Natural killer cell (primary cell): ENCODE results near the gene SEC31B. TPM values are rescaled to one million over a fixed set of nuclear protein-coding genes. Genes with fewer than 3 reads are reported as not detected.

Source experiments
- ATAC-seq, 3 donors: fragments of 150-1000 bp in 2 of 3; fragments of 200-7000 bp in 1 of 3; cut with Tn5 transposase; 1 replicate in 1 of 3; 2 replicates in 2 of 3; pipeline ENCODE4 v1.10.0; 2021; ENCODE audit warnings: mild to moderate bottlenecking in 2 of 3, moderate library complexity in 2 of 3
- DNase-seq, 2 donors: peaks; one replicate each; pipeline versions ENCODE4 v3.0.0 to v3.0.0-alpha.2; 2013 to 2021; ENCODE audit warnings: mixed read lengths in 1 of 2
- H3K27ac ChIP-seq: one replicate; pipeline ENCODE4 v1.5.1; 2013; ENCODE audit warnings: mild to moderate bottlenecking, low read length
- H3K27me3 ChIP-seq: one replicate; pipeline ENCODE4 v1.6.1; 2013; ENCODE audit warnings: low read length; ENCODE audit not compliant: control insufficient read depth, insufficient read depth
- H3K36me3 ChIP-seq: one replicate; pipeline ENCODE4 v1.6.1; 2013; ENCODE audit warnings: low read length; ENCODE audit not compliant: control insufficient read depth, insufficient read depth
- H3K4me1 ChIP-seq: one replicate; pipeline ENCODE4 v1.6.1; 2013; ENCODE audit warnings: low read length; ENCODE audit not compliant: control insufficient read depth, insufficient read depth
- H3K4me3 ChIP-seq: one replicate; pipeline ENCODE4 v1.5.1; 2013; ENCODE audit warnings: low read length
- H3K9me3 ChIP-seq: one replicate; pipeline ENCODE4 v1.6.1; 2013; ENCODE audit warnings: low read length; ENCODE audit not compliant: control insufficient read depth, insufficient read depth
- H3K27ac Mint-ChIP-seq, 2 donors: one replicate each; pipeline ENCODE4 v1.8.0; 2022; ENCODE audit warnings: mild to moderate bottlenecking in 2 of 2, mixed read lengths in 2 of 2, moderate library complexity in 1 of 2
- H3K27me3 Mint-ChIP-seq, 2 donors: one replicate each; pipeline ENCODE4 v1.8.0; 2022; ENCODE audit warnings: low read depth in 2 of 2, mixed read lengths in 2 of 2
- H3K36me3 Mint-ChIP-seq: one replicate; pipeline ENCODE4 v1.8.0; 2022; ENCODE audit warnings: mixed read lengths
- H3K4me1 Mint-ChIP-seq, 2 donors: one replicate each; pipeline ENCODE4 v1.8.0; 2022; ENCODE audit warnings: mixed read lengths in 2 of 2
- H3K4me3 Mint-ChIP-seq: one replicate; pipeline ENCODE4 v1.8.0; 2022; ENCODE audit warnings: mild to moderate bottlenecking, moderate library complexity, mixed read lengths
- H3K9me3 Mint-ChIP-seq, 2 donors: one replicate each; pipeline ENCODE4 v1.8.0; 2022; ENCODE audit warnings: mixed read lengths in 2 of 2
- CTCF ChIP-seq: fragments of 200-600 bp; IDR thresholded peaks from one replicate; pipeline ENCODE4 v1.8.0; 2022; ENCODE audit warnings: antibody characterized with exemption
- WGBS: methylation state at CpG from one replicate; pipeline ENCODE4 v1.1.7; 2013; ENCODE audit warnings: missing lambda C conversion rate; ENCODE audit not compliant: insufficient coverage; 5-methylcytosine and 5-hydroxymethylcytosine counted together
- intact Hi-C: fragments of 100-400 bp; cut with micrococcal nuclease; formaldehyde crosslinking; loops from one replicate; pipeline ENCODE4 v1.14.2; 2022
- total RNA-seq, 4 donors: library from RNA; stranded (reverse); fragments of 120-200 nt in 1 of 4; gene quantifications; one replicate each; pipeline versions ENCODE4 v1.2.3 to v1.2.4, GENCODE V29; 2013 to 2022

SEC31B gene
- total RNA-seq, 3 donors from 2014 or later (not counting 1 experiment from before 2014, with no cell fraction given), result 32.6 to 38.6 (median 38.1) TPM

- WGBS, result 89% methylated on average over 3 of the region's 5 CpGs
- no peak for TF ChIP-seq CTCF
- Mint-ChIP-seq H3K27me3 (no peaks in the 10 kb centered on the region), H3K4me3 (no peak overlapping the region), H3K27ac (no peak overlapping the region), H3K36me3 (peaks cover 34% of the 10 kb centered on the region), H3K4me1 (no peaks in the 10 kb centered on the region), H3K9me3 (no peaks in the 10 kb centered on the region)
- H3K9me3 ChIP-seq, result no peaks in the 10 kb centered on the region
- no peak overlapping the region for H3K27ac ChIP-seq
- no peaks in the 10 kb centered on the region for H3K4me1 ChIP-seq
- no peak for DNase-seq
- no peaks in the 10 kb centered on the region for H3K27me3 ChIP-seq
- intact Hi-C loops, result no loop called here
- peaks cover 75% of the 10 kb centered on the region for H3K36me3 ChIP-seq
- ATAC-seq, result no peak
- no peak overlapping the region for H3K4me3 ChIP-seq
Observed at GRCh38 chr10:100544950-100545349, 25.3 kb upstream of the SEC31B start.

- H3K9me3 ChIP-seq, result no peaks in the 10 kb centered on the region
- ATAC-seq, result no peak
- Mint-ChIP-seq H3K4me1 (peaks cover 0 to 13% of the 10 kb centered on the region in 2 donors), H3K27me3 (no peaks in the 10 kb centered on the region), H3K27ac (no peak overlapping the region), H3K9me3 (no peaks in the 10 kb centered on the region), H3K36me3 (no peaks in the 10 kb centered on the region), H3K4me3 (peak overlapping the region; percentile 66)
- no peak for DNase-seq
- H3K27me3 ChIP-seq, result no peaks in the 10 kb centered on the region
- 96% methylated on average over 4 of the region's 4 CpGs for WGBS
- intact Hi-C loops, result loop anchor here (5.0 kb wide), 1 partner anchor 165 kb away; no protein-coding TSS in a partner anchor
- no peak for TF ChIP-seq CTCF
- no peak overlapping the region for H3K27ac ChIP-seq
- H3K4me1 ChIP-seq, result peaks cover 14% of the 10 kb centered on the region
- no peak overlapping the region for H3K4me3 ChIP-seq
- peaks cover 24% of the 10 kb centered on the region for H3K36me3 ChIP-seq
Observed at GRCh38 chr10:100537475-100537874, 17.8 kb upstream of the SEC31B start.

GRCh38 chr10:100535715-100536353, 16.2 kb upstream of the SEC31B start, which contains the start of gene HIF1AN:
Gene HIF1AN, plus strand, starts transcription at chr10:100535943. Its CDS starts 16 bp downstream, at chr10:100535959.
- H3K27me3 ChIP-seq, result no peaks in the 10 kb centered on the region
- no peaks in the 10 kb centered on the region for H3K27me3 Mint-ChIP-seq
- H3K4me3 ChIP-seq, result peak within 1 kb of the TSS; percentile 76
- peak; percentile 96 to 100 (median 98) for ATAC-seq
- no peaks in the 10 kb centered on the region for H3K36me3 Mint-ChIP-seq
- TF ChIP-seq CTCF, result peak; percentile 84
- intact Hi-C loops, result loop anchor here (5.0 kb wide), 1 partner anchor 164 kb away; no protein-coding TSS in a partner anchor
- peaks cover 17% of the 10 kb centered on the region for H3K4me1 ChIP-seq
- peak within 1 kb of the TSS; percentile 40 for H3K4me3 Mint-ChIP-seq
- H3K9me3 Mint-ChIP-seq, result no peaks in the 10 kb centered on the region
- H3K27ac ChIP-seq, result peak within 1 kb of the TSS; percentile 68
- no peak within 1 kb of the TSS for H3K27ac Mint-ChIP-seq
- peak; percentile 82 to 97 for DNase-seq
- WGBS, result under 1% methylated on average over 35 of the region's 35 CpGs
- no peaks in the 10 kb centered on the region for H3K9me3 ChIP-seq
- peaks cover 16% of the 10 kb centered on the region for H3K36me3 ChIP-seq
- H3K4me1 Mint-ChIP-seq, result peaks cover 5 to 18% of the 10 kb centered on the region in 2 donors
